ENCODE data around the gene TAB2.

DNA sequence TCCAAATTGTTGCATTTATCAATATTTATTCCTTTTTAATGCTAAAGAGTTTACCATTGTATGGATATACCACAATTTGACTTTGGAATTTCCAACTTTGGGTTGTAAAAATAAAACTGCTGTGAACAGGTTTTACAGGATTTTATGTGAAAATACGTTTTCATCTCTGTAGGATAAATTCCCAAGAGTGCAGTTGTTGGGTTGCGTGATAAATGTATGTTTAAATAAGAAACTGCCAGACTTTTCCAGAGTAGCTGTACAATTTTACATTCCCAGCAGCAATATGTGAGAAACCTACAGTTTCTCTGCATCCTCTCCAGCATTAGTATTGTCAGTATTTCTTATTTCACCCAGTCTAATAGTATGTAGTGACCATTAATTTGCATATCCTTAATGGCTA lies 12.6 kb downstream of the TAB2 start:
- TF ChIP-seq, protein P1, sequence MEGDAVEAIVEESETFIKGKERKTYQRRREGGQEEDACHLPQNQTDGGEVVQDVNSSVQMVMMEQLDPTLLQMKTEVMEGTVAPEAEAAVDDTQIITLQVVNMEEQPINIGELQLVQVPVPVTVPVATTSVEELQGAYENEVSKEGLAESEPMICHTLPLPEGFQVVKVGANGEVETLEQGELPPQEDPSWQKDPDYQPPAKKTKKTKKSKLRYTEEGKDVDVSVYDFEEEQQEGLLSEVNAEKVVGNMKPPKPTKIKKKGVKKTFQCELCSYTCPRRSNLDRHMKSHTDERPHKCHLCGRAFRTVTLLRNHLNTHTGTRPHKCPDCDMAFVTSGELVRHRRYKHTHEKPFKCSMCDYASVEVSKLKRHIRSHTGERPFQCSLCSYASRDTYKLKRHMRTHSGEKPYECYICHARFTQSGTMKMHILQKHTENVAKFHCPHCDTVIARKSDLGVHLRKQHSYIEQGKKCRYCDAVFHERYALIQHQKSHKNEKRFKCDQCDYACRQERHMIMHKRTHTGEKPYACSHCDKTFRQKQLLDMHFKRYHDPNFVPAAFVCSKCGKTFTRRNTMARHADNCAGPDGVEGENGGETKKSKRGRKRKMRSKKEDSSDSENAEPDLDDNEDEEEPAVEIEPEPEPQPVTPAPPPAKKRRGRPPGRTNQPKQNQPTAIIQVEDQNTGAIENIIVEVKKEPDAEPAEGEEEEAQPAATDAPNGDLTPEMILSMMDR (IDR thresholded peaks at IDR 0.05 in 4 of 5, conservative IDR thresholded peaks at IDR 0.05 in 1 of 5) = no peak
- TF ChIP-seq POLR2A (IDR thresholded peaks at IDR 0.05) = no peak
